ENCODE measurements around the gene PSEN1.

Gene PSEN1

DNA sequence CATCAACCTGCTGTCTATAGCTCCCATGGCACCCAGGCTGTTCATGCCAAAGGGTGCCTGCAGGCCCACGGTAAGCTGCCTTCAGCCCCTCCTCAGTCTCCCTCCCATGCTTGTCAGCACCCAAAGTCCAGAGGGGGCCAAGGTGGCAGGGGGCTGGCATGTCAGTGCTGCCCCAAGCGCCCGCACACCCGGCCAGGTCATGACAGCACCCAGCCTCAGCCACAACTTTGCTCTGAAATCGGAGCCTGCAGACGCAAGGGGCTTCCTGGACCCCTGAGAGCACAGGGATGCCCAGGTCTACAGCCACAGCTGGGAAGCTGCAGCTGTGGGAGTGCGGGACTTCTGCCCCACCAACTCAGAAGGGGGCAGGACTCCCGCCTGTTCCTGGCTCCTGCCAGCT lies 72.5 kb downstream of the PSEN1 start:
- DNase-seq (ENCODE audit: low read depth in 1 of 2, low spot score in 1 of 2), result no peak
- TF ChIP-seq JUND (IDR thresholded peaks at IDR 0.05; ENCODE audit: low read depth), result no peak
- in situ Hi-C loops (cut with HindIII; ENCODE audit: low pct_unique_long_range_greater_than_20kb, low sequenced_read_pairs), result no loop called here

DNA sequence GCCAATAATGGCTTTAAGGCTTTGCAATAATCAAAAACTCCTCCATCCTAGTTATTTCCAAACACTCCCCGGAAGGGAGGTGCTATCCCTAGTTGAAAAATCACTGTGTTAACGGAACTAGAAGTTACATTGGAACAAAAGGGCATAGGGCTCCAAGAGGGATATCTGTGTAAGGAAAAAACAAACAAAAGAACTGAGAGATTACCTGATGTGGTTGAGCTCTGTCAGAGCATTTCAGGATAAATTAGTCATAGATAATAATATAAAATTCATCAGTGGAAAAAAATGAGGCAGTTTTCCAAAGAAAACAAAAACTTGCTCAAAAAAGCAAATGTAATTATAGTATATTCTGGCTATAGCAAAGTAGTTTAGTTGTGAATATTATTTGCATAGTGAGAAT lies 73.6 kb downstream of the PSEN1 start:
- DNase-seq (ENCODE audit: low read depth in 1 of 2, low spot score in 1 of 2), result no peak
- in situ Hi-C loops (cut with HindIII; ENCODE audit: low pct_unique_long_range_greater_than_20kb, low sequenced_read_pairs), result no loop called here
- no peak for TF ChIP-seq JUND (IDR thresholded peaks at IDR 0.05; ENCODE audit: low read depth)

DNA sequence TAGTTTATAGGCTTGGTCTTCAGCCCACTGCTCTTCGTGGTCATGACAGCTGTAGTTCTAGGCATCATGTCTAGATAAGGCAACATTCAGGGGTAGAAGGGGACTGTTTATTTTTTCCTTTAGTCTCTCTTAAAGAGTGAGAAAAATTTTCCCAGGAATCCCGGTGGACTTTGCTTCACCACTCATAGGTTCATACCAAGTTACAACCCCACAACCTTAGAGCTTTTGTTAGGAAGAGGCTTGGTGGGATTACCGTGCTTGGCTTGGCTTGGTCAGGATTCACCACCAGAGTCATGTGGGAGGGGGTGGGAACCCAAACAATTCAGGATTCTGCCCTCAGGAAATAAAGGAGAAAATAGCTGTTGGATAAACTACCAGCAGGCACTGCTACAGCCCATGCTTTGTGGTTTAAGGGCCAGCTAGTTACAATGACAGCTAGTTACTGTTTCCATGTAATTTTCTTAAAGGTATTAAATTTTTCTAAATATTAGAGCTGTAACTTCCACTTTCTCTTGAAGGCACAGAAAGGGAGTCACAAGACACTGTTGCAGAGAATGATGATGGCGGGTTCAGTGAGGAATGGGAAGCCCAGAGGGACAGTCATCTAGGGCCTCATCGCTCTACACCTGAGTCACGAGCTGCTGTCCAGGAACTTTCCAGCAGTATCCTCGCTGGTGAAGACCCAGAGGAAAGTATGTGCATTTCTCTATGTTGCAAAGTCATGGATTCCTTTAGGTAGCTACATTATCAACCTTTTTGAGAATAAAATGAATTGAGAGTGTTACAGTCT lies 75.1 kb downstream of the PSEN1 start:
- in situ Hi-C loops (cut with HindIII; ENCODE audit: low pct_unique_long_range_greater_than_20kb, low sequenced_read_pairs), result no loop called here
- no peak for DNase-seq (ENCODE audit: low read depth in 1 of 2, low spot score in 1 of 2)
- TF ChIP-seq JUND (IDR thresholded peaks at IDR 0.05; ENCODE audit: low read depth), result no peak

DNA sequence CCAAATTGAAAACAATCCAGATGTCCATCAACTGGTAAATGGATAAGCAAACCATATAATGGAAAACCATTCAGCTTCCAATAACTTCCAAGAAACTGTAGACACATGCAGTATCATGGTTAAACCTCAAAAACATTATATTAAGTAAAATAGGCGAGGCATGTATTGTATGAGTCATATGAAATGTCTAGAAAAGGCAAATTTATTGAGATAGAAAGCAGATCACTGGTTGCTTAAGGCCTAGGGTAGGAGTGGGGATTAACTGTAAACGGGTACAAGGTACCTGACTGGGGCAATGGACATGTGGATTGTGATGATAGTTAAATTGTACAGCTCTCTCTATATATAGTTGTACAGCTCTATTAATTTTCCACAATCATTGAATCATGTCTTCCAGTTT lies 79.7 kb downstream of the PSEN1 start:
- in situ Hi-C loops (cut with HindIII; ENCODE audit: low pct_unique_long_range_greater_than_20kb, low sequenced_read_pairs), result no loop called here

DNA sequence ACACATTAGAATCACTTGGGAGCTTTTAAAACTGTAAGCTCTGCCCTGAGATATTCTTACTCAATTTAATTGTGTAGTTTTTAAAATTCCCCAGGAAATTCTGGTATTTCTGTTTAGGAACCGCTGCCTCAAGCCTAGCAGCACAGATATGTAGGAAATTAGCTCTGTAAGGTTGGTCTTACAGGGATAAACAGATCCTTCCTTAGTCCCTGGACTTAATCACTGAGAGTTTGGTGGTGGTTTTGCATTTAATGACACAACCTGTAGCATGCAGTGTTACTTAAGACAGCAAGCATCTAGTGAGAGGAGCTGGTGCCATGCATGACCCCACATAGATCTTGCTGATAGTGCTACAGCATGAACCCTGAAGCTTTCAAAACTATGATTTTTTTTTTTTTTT lies 81.1 kb downstream of the PSEN1 start:
- no peak for DNase-seq (ENCODE audit: low read depth in 1 of 2, low spot score in 1 of 2)
- TF ChIP-seq JUND (IDR thresholded peaks at IDR 0.05; ENCODE audit: low read depth), result no peak
- in situ Hi-C loops (cut with HindIII; ENCODE audit: low pct_unique_long_range_greater_than_20kb, low sequenced_read_pairs), result no loop called here

More for the DNA sequence above, 79.7 kb downstream of the PSEN1 start:
- no peak for TF ChIP-seq JUND (IDR thresholded peaks at IDR 0.05; ENCODE audit: low read depth)
- no peak for DNase-seq (ENCODE audit: low read depth in 1 of 2, low spot score in 1 of 2)

DNA sequence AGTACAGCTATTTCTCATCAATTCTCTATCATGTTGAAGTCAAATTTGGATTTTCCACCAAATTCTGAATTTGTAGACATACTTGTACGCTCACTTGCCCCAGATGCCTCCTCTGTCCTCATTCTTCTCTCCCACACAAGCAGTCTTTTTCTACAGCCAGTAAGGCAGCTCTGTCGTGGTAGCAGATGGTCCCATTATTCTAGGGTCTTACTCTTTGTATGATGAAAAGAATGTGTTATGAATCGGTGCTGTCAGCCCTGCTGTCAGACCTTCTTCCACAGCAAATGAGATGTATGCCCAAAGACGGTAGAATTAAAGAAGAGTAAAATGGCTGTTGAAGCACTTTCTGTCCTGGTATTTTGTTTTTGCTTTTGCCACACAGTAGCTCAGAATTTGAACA lies 83.8 kb downstream of the PSEN1 start:
- in situ Hi-C loops (cut with HindIII; ENCODE audit: low pct_unique_long_range_greater_than_20kb, low sequenced_read_pairs), result no loop called here
- no peak for TF ChIP-seq JUND (IDR thresholded peaks at IDR 0.05; ENCODE audit: low read depth)
- no peak for DNase-seq (ENCODE audit: low read depth in 1 of 2, low spot score in 1 of 2)

DNA sequence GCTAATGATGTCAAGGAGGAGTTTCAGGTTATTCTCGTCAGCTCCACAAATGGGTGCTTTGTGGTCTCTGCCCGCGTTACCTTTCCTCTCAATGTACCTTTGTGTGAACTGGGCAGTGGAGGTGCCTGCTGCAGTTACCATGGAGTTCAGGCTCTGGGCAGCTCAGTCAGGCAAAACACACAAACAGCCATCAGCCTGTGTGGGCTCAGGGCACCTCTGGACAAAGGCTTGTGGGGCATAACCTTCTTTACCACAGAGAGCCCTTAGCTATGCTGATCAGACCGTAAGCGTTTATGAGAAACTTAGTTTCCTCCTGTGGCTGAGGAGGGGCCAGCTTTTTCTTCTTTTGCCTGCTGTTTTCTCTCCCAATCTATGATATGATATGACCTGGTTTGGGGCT lies 84.3 kb downstream of the PSEN1 start:
- no peak for DNase-seq (ENCODE audit: low read depth in 1 of 2, low spot score in 1 of 2)
- no peak for TF ChIP-seq JUND (IDR thresholded peaks at IDR 0.05; ENCODE audit: low read depth)
- in situ Hi-C loops (cut with HindIII; ENCODE audit: low pct_unique_long_range_greater_than_20kb, low sequenced_read_pairs), result no loop called here

DNA sequence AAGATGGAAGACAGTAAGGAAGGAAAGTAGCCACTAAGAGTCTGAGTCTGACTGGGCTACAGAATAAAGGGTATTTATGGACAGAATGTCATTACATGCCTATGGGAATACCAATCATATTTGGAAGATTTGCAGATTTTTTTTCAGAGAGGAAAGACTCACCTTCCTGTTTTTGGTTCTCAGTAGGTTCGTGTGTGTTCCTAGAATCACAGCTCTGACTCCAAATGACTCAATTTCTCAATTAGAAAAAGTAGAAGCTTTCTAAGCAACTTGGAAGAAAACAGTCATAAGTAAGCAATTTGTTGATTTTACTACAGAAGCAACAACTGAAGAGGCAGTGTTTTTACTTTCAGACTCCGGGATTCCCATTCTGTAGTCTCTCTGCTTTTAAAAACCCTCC lies 85.6 kb downstream of the PSEN1 start:
- in situ Hi-C loops (cut with HindIII; ENCODE audit: low pct_unique_long_range_greater_than_20kb, low sequenced_read_pairs), result no loop called here
- DNase-seq (ENCODE audit: low read depth in 1 of 2, low spot score in 1 of 2), result no peak
- no peak for TF ChIP-seq JUND (IDR thresholded peaks at IDR 0.05; ENCODE audit: low read depth)

DNA sequence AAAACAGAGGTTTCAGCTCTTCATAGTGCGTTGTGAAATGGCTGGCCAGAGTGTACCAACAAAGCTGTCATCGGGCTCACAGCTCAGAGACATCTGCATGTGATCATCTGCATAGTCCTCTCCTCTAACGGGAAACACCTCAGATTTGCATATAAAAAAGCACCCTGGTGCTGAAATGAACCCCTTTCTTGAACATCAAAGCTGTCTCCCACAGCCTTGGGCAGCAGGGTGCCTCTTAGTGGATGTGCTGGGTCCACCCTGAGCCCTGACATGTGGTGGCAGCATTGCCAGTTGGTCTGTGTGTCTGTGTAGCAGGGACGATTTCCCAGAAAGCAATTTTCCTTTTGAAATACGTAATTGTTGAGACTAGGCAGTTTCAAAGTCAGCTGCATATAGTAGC lies 86.7 kb downstream of the PSEN1 start:
- TF ChIP-seq JUND (IDR thresholded peaks at IDR 0.05; ENCODE audit: low read depth), result no peak
- no peak for DNase-seq (ENCODE audit: low read depth in 1 of 2, low spot score in 1 of 2)
- in situ Hi-C loops (cut with HindIII; ENCODE audit: low pct_unique_long_range_greater_than_20kb, low sequenced_read_pairs), result no loop called here

DNA sequence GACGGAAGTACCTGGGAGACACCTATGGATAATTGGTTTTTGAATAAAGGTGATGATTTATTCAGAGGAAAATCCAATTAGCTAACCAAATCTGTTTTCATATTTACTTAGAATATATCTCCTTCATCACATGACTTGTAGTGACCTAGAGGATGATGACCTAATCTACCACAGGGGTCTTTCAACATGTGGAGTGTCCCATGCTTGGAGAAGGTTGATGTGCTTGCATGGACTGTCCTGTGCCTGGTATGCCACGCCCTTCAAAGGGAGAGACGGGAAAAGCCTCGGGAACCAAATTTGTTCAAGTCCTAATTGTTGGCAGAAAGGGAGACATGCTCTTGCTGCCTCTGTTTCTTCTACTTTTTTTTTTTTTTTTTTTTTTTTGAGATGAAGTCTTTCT lies 89.2 kb downstream of the PSEN1 start:
- in situ Hi-C loops (cut with HindIII; ENCODE audit: low pct_unique_long_range_greater_than_20kb, low sequenced_read_pairs), result no loop called here
- DNase-seq (ENCODE audit: low read depth in 1 of 2, low spot score in 1 of 2), result no peak
- no peak for TF ChIP-seq JUND (IDR thresholded peaks at IDR 0.05; ENCODE audit: low read depth)

DNA sequence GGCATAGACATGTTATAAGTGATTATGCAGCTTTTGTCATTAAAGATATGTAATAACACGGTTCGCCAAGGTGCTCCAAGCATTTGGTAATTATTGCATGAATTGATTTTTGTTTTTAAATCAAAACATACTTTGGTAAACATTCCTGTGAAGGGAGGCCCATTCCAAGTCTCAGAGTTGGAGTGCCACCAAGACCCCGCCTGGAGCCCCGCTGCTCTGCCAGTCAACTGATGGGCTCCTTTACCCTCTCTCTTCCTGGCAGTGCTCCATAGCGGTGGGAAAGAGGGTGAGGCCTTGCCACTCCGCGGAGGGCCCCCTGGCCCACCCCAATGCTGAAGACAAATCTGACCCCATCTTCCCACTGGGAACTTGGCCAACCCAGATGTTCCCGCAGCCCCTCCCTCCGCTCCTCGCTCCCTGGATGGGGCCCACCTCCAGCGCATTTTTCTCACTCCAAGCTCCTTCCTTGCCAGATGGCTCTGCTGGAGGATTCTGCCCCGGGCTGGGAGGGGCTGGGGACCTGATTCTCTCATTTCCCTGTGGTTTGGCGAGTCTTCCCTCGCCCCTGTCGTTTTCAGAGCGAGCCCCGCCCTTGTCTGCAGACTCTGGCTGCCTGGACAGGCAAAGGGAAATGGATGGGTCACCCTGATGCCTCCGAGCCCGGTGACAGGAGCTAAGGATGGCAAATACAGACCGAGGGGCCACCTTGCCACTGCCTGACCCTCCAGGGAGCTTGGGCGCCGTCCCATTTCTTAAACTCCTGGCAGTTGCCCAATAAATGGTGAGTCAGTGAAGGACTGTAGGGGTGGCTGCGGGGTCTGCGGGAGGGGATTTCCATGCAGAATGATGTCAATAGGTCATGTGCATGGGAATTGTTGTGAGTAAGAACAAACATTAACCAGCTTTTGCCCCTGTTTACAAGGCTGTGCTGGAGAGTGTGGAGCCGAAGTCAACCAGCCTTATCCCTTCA lies 91.8 kb downstream of the PSEN1 start:
- in situ Hi-C loops (cut with HindIII; ENCODE audit: low pct_unique_long_range_greater_than_20kb, low sequenced_read_pairs), result no loop called here
- TF ChIP-seq JUND (IDR thresholded peaks at IDR 0.05; ENCODE audit: low read depth), result no peak
- DNase-seq (ENCODE audit: low read depth in 1 of 2, low spot score in 1 of 2), result no peak

DNA sequence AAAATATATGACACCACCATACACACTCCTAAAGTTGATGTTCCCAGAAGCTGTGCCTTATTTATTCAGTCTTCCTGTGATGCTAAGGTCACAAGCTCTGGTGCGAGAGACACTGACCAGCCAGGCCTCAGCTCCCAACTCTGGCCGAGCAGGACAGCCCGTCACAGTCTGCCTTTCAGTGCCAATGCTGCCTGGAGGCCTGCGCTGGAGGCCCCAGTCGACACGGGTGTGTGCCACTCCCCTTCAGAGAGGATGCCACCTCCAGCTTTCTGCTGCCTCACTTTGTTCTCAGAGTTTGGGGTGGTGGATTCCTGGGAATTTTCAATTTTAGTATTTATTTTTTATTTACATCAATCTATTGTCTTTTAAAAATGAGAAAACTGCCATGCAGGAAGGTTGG lies 93.7 kb downstream of the PSEN1 start:
- in situ Hi-C loops (cut with HindIII; ENCODE audit: low pct_unique_long_range_greater_than_20kb, low sequenced_read_pairs), result no loop called here
- TF ChIP-seq JUND (IDR thresholded peaks at IDR 0.05; ENCODE audit: low read depth), result no peak
- no peak for DNase-seq (ENCODE audit: low read depth in 1 of 2, low spot score in 1 of 2)

All from T47D (cell line).